HepG2 (cell line): Measurements from ENCODE around the gene PTX4. TPM values are rescaled to one million over a fixed set of nuclear protein-coding genes. Genes with fewer than 3 reads are reported as not detected.

Source experiments
- ARID4A ChIP-seq: sonication (generic); formaldehyde crosslinking; IDR thresholded peaks from 2 replicates; pipeline ENCODE4 v1.5.0; 2020; ENCODE audit warnings: mild to moderate bottlenecking, missing genetic modification reagents, borderline replicate concordance
- CBFB ChIP-seq: sonication (generic); formaldehyde crosslinking; IDR thresholded peaks from 2 replicates; pipeline ENCODE4 v1.4.0; 2020; ENCODE audit warnings: missing genetic modification reagents
- CEBPG ChIP-seq: IDR thresholded peaks from 2 replicates; pipeline ENCODE4 v1.6.1; 2016
- ELF1 ChIP-seq: sonication (generic); formaldehyde crosslinking; IDR thresholded peaks from 2 replicates; pipeline ENCODE4 v1.4.0; 2020; ENCODE audit warnings: missing genetic modification reagents
- HDAC6 ChIP-seq: fragments of 200-600 bp; sonication (generic); IDR thresholded peaks from 2 replicates; pipeline ENCODE4 v1.7.0; 2017; ENCODE audit warnings: mild to moderate bottlenecking, antibody characterized with exemption, low read length, low read depth
- KDM5A ChIP-seq: fragments of 200-600 bp; sonication (generic); IDR thresholded peaks from 2 replicates; pipeline ENCODE4 v1.7.0; 2018; ENCODE audit warnings: antibody characterized with exemption, mild to moderate bottlenecking, low read length, borderline replicate concordance
- TOPORS ChIP-seq: sonication (generic); formaldehyde crosslinking; IDR thresholded peaks from 2 replicates; pipeline ENCODE4 v1.8.0; 2023; ENCODE audit warnings: mild to moderate bottlenecking, missing genetic modification reagents
- ZFY ChIP-seq: sonication (generic); formaldehyde crosslinking; IDR thresholded peaks from 2 replicates; pipeline ENCODE4 v1.4.0; 2020; ENCODE audit warnings: missing genetic modification reagents
- ZMYM3 ChIP-seq: sonication (generic); formaldehyde crosslinking; IDR thresholded peaks from 2 replicates; pipeline ENCODE4 v1.5.1; 2020; ENCODE audit warnings: mild to moderate bottlenecking, missing genetic modification reagents
- ZNF354B ChIP-seq: sonication (generic); formaldehyde crosslinking; IDR thresholded peaks from 2 replicates; pipeline ENCODE4 v1.8.0; 2022; ENCODE audit warnings: mild to moderate bottlenecking, missing genetic modification reagents
- ZNF367 ChIP-seq: sonication (generic); formaldehyde crosslinking; IDR thresholded peaks from 2 replicates; pipeline ENCODE4 v1.4.0; 2020; ENCODE audit warnings: missing genetic modification reagents, borderline replicate concordance
- ZNF430 ChIP-seq: sonication (generic); formaldehyde crosslinking; IDR thresholded peaks from 2 replicates; pipeline ENCODE4 v1.9.0; 2021; ENCODE audit warnings: mild to moderate bottlenecking, missing genetic modification reagents
- ZNF552 ChIP-seq: sonication (generic); formaldehyde crosslinking; IDR thresholded peaks from 2 replicates; pipeline ENCODE4 v1.9.0; 2022; ENCODE audit warnings: missing genetic modification reagents, mild to moderate bottlenecking, borderline replicate concordance
- ZNF598 ChIP-seq: sonication (generic); formaldehyde crosslinking; IDR thresholded peaks from 2 replicates; pipeline ENCODE4 v1.5.1; 2020; ENCODE audit warnings: mild to moderate bottlenecking, missing genetic modification reagents, borderline replicate concordance
- ZNF781 ChIP-seq: sonication (generic); formaldehyde crosslinking; IDR thresholded peaks from 2 replicates; pipeline ENCODE4 v1.5.1; 2020; ENCODE audit warnings: borderline replicate concordance, mild to moderate bottlenecking, missing genetic modification reagents; ENCODE audit errors: not compliant biosample characterization
- polyA plus RNA-seq, 8 experiments: library from polyadenylated mRNA; depleted of rRNA in 3 of 8; stranded (reverse) in 7 of 8; unstranded in 1 of 8; fragments of >200 nt; fragmentation: Illumina TruSeq in 4 of 8; extraction: Trizol in 4 of 8; gene quantifications; 2 replicates each; pipeline versions ENCODE4 v1.2.1 to v1.2.3, GENCODE V29; 2011 to 2016; ENCODE audit warnings: low read depth in 4 of 8, missing spikeins in 1 of 8, mixed read lengths in 1 of 8; ENCODE audit not compliant: insufficient read depth in 1 of 8
- total RNA-seq, 5 experiments: library from RNA; depleted of rRNA; stranded (reverse); fragments of >200 nt; fragmentation: Illumina TruSeq; extraction: Trizol; gene quantifications; 2 replicates each; pipeline ENCODE4 v1.2.3, GENCODE V29; 2016; ENCODE audit warnings: low read depth in 1 of 5
- TF ChIP-seq, protein P1 (sequence below): sonication (generic); formaldehyde crosslinking; IDR thresholded peaks from 2 replicates; pipeline ENCODE4 v1.8.0; 2022; ENCODE audit warnings: mild to moderate bottlenecking, missing genetic modification reagents; ENCODE audit not compliant: insufficient replicate concordance

The PTX4 gene
- total and polyA plus RNA-seq, 2 of the 13 experiments (the other 11 are each of a cell fraction or from before 2014, with no cell fraction given) = 0.04 TPM; not detected in 1

- no peak for TF ChIP-seq HDAC6
- TF ChIP-seq TOPORS (CRISPR knock-in tag) = peak; percentile 27; the same call in 1 of the 2 replicates
- peak; percentile 94 for TF ChIP-seq KDM5A
- TF ChIP-seq, protein P1, sequence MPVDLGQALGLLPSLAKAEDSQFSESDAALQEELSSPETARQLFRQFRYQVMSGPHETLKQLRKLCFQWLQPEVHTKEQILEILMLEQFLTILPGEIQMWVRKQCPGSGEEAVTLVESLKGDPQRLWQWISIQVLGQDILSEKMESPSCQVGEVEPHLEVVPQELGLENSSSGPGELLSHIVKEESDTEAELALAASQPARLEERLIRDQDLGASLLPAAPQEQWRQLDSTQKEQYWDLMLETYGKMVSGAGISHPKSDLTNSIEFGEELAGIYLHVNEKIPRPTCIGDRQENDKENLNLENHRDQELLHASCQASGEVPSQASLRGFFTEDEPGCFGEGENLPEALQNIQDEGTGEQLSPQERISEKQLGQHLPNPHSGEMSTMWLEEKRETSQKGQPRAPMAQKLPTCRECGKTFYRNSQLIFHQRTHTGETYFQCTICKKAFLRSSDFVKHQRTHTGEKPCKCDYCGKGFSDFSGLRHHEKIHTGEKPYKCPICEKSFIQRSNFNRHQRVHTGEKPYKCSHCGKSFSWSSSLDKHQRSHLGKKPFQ (CRISPR knock-in tag) = peak; percentile 75
- TF ChIP-seq ARID4A (CRISPR knock-in tag) = peak; percentile 82
- no peak for TF ChIP-seq ZNF367 (CRISPR knock-in tag)
- 0 out of 2 replicates have a peak, but pooled peaks have one; percentile 24 for TF ChIP-seq ZNF430 (CRISPR knock-in tag)
- TF ChIP-seq ZNF781 (CRISPR knock-in tag) = peak; percentile 58
- peak; percentile 90 for TF ChIP-seq ZFY
- TF ChIP-seq ZMYM3 (CRISPR knock-in tag) = 0 out of 2 replicates have a peak, but pooled peaks have one; percentile 42
- peak; percentile 53 for TF ChIP-seq ELF1 (CRISPR knock-in tag)
- no peak for TF ChIP-seq ZNF552 (CRISPR knock-in tag)
- TF ChIP-seq ZNF598 (CRISPR knock-in tag) = no peak; the same call in 1 of the 2 replicates
- TF ChIP-seq ZNF354B (CRISPR knock-in tag) = no peak
- TF ChIP-seq CBFB = no peak; the same call in 1 of the 2 replicates
- no peak for TF ChIP-seq CEBPG (CRISPR knock-in tag)
These were observed 4.4 kb upstream of the PTX4 start, which contains the start of gene TELO2 (continued) for GRCh38 chr16:1492923-1493745.
